Measurements from ENCODE around the gene TRANK1.

DNA sequence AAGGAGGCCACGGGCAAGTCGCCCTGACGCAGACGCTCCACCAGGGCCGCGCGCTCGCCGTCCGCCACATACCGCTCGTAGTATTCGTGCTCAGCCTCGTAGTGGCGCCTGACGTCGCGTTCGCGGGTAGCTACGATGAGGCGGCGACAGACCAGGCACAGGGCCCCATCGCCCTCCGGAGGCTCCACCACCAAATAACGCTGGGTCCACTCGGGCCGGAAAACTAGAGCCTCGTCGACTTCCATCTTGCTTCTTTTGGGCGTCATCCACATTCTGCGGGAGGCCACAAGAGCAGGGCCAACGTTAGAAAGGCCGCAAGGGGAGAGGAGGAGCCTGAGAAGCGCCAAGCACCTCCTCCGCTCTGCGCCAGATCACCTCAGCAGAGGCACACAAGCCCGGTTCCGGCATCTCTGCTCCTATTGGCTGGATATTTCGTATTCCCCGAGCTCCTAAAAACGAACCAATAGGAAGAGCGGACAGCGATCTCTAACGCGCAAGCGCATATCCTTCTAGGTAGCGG is 48.0 kb upstream of the TRANK1 start, which contains the start of gene EPM2AIP1:
- TF ChIP-seq CTCF (IDR thresholded peaks at IDR 0.05 in 4 of 5, conservative IDR thresholded peaks at IDR 0.05 in 1 of 5) (peak; percentile 35 to 50 (median 46)), POLR2A (IDR thresholded peaks at IDR 0.05) (peak; percentile 88 to 95)
